DND-41 (cell line): Measurements from ENCODE around the gene UBE3B.

Experiments
- ATAC-seq: fragments of 200-7000 bp; cut with Tn5 transposase; 3 replicates; pipeline ENCODE4 v1.9.1; 2021; ENCODE audit warnings: low read depth; ENCODE audit not compliant: insufficient read depth
- DNase-seq: peaks from one replicate; pipeline ENCODE4 v3.0.0-alpha.2; 2020
- H2AFZ ChIP-seq: 2 replicates; pipeline ENCODE4 v1.6.0; 2012; ENCODE audit warnings: low read depth, low read length
- H3K27ac ChIP-seq: 2 replicates; pipeline ENCODE4 v1.5.1; 2012; ENCODE audit warnings: low read length, inconsistent platforms
- H3K27me3 ChIP-seq: fragments of 200-600 bp; sonication (generic); 2 replicates; pipeline ENCODE4 v1.6.0; 2012; ENCODE audit warnings: low read length, mild to moderate bottlenecking, inconsistent platforms; ENCODE audit not compliant: insufficient read depth, poor library complexity
- H3K36me3 ChIP-seq: 2 replicates; pipeline ENCODE4 v1.5.1; 2012; ENCODE audit warnings: low read length, inconsistent platforms; ENCODE audit not compliant: insufficient read depth
- H3K4me1 ChIP-seq: 2 replicates; pipeline ENCODE4 v1.5.1; 2012; ENCODE audit warnings: mild to moderate bottlenecking, low read length; ENCODE audit not compliant: insufficient read depth
- H3K4me2 ChIP-seq: 2 replicates; pipeline ENCODE4 v1.6.0; 2012; ENCODE audit warnings: mild to moderate bottlenecking, moderate library complexity, low read length, inconsistent platforms; ENCODE audit not compliant: insufficient read depth
- H3K4me3 ChIP-seq, 2 experiments: fragments of 200-600 bp in 1 of 2; shearing (Covaris generic) in 1 of 2; 2 replicates each; pipeline ENCODE4 v1.5.1; 2012 to 2016; ENCODE audit warnings: inconsistent platforms in 2 of 2, low read length in 2 of 2, mild to moderate bottlenecking in 2 of 2, low read depth in 1 of 2, moderate library complexity in 1 of 2
- H3K79me2 ChIP-seq: 2 replicates; pipeline ENCODE4 v1.6.0; 2012; ENCODE audit warnings: low read length, inconsistent platforms; ENCODE audit not compliant: insufficient read depth
- H3K9ac ChIP-seq: 2 replicates; pipeline ENCODE4 v1.6.0; 2012; ENCODE audit warnings: low read depth, mild to moderate bottlenecking, inconsistent platforms, low read length, moderate library complexity
- H3K9me3 ChIP-seq: 2 replicates; pipeline ENCODE4 v1.5.1; 2012; ENCODE audit warnings: low read length, moderate library complexity, mild to moderate bottlenecking, inconsistent platforms; ENCODE audit not compliant: insufficient read depth, severe bottlenecking
- H4K20me1 ChIP-seq: 2 replicates; pipeline ENCODE4 v1.6.0; 2012; ENCODE audit warnings: low read length; ENCODE audit not compliant: insufficient read depth
- EZH2 ChIP-seq: IDR thresholded peaks from 3 replicates; pipeline ENCODE4 v1.6.1; 2012; ENCODE audit warnings: borderline replicate concordance, low read depth, mild to moderate bottlenecking, moderate library complexity, low read length, inconsistent platforms; ENCODE audit not compliant: severe bottlenecking
- TF ChIP-seq, protein P1 (sequence below): IDR thresholded peaks from 2 replicates; pipeline ENCODE4 v1.5.1; 2012; ENCODE audit warnings: borderline replicate concordance, low read length, moderate library complexity, mild to moderate bottlenecking; ENCODE audit not compliant: poor library complexity, severe bottlenecking; ENCODE audit errors: extremely low read depth

Gene UBE3B

DNA sequence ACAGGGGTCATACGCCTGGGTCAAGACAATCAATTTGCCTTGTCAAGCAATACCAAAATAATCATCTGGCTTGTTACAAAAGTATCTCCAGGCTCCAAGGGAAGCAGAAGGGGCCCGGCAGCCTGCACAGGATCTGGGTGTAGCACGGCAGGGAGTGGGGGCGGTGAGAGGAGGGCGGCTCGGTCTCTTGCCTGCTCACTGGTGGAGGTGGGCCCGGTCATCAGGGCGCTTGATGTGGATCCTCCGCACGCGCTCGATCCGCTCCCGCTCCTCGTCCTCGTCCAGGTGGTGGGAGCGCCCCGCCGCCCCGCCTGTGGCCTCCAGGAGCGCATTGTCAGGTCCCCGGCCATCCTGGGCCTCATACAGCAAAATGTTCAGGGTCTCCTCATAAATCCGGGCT is 26.0 kb upstream of the UBE3B start:
- Histone ChIP-seq H4K20me1 (peaks cover 14% of the 10 kb centered on the region), H3K4me1 (no peaks in the 10 kb centered on the region), H2AFZ (no peak overlapping the region), H3K27ac (no peak overlapping the region), H3K9me3 (no peaks in the 10 kb centered on the region), H3K4me3 (no peak overlapping the region), H3K79me2 (no peaks in the 10 kb centered on the region), H3K36me3 (peaks cover 88% of the 10 kb centered on the region), H3K9ac (no peak overlapping the region), H3K27me3 (no peaks in the 10 kb centered on the region), H3K4me2 (no peak overlapping the region)
- TF ChIP-seq, protein P1, sequence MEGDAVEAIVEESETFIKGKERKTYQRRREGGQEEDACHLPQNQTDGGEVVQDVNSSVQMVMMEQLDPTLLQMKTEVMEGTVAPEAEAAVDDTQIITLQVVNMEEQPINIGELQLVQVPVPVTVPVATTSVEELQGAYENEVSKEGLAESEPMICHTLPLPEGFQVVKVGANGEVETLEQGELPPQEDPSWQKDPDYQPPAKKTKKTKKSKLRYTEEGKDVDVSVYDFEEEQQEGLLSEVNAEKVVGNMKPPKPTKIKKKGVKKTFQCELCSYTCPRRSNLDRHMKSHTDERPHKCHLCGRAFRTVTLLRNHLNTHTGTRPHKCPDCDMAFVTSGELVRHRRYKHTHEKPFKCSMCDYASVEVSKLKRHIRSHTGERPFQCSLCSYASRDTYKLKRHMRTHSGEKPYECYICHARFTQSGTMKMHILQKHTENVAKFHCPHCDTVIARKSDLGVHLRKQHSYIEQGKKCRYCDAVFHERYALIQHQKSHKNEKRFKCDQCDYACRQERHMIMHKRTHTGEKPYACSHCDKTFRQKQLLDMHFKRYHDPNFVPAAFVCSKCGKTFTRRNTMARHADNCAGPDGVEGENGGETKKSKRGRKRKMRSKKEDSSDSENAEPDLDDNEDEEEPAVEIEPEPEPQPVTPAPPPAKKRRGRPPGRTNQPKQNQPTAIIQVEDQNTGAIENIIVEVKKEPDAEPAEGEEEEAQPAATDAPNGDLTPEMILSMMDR = no peak
- TF ChIP-seq EZH2 = no peak
- DNase-seq (no peak), ATAC-seq (no peak)

DNA sequence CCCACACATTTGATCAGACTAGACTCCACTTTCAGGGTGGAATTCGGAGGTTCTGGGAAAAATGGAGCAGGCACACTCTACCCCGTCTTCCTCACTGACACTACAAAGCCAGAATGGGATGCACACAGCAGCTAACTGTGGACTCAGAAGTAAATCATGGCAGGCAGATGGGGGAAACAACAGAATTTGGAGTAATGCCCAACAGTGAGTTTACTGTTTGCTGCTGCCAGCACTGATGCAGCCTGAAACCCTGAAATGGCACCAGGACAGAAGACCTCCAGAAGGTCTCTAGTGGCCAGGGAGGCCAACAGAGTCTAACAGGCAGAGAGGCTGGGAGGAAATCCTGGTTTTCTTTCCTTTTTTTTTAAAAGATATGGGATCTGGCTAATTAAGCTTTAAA is 24.9 kb upstream of the UBE3B start:
- no peaks in the 10 kb centered on the region for H3K79me2 ChIP-seq
- H4K20me1 ChIP-seq = peaks cover 9% of the 10 kb centered on the region; the same call in 1 of the 2 replicates
- peaks cover 90% of the 10 kb centered on the region for H3K36me3 ChIP-seq
- DNase-seq (no peak), ATAC-seq (no peak)
- H3K27me3 ChIP-seq = no peaks in the 10 kb centered on the region
- H3K9ac ChIP-seq = no peak overlapping the region
- no peak overlapping the region for H3K4me3 ChIP-seq
- no peak overlapping the region for H3K4me2 ChIP-seq
- no peak overlapping the region for H2AFZ ChIP-seq
- no peaks in the 10 kb centered on the region for H3K9me3 ChIP-seq
- H3K4me1 ChIP-seq = no peaks in the 10 kb centered on the region
- no peak for TF ChIP-seq EZH2
- TF ChIP-seq, protein P1 = no peak
- no peak overlapping the region for H3K27ac ChIP-seq

DNA sequence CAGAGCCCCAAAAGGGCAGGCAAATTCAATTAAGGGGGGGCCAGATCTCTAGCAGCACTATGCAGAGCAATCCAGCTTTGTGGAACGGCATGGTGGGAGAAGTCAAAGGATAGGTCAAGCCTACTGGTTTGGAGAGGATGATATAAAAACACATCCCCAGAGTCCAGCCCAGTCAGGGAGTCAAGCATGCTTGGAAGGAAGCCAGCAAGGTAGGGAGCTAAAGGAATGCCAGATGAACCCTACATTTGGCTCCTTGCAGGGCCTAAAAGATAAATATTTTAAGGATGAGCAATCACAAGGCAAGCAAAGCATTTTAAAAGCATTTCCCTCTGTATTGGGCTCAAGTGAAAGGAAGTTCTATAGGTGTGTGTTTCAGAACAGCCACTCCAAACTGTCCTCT is 21.7 kb upstream of the UBE3B start:
- TF ChIP-seq, protein P1 = no peak
- no peak for TF ChIP-seq EZH2
- H3K9me3 ChIP-seq = no peaks in the 10 kb centered on the region
- H3K9ac ChIP-seq = no peak overlapping the region
- H4K20me1 ChIP-seq = peaks cover 22% of the 10 kb centered on the region; the same call in 1 of the 2 replicates
- peaks cover 3% of the 10 kb centered on the region; the same call in 1 of the 2 replicates for H3K79me2 ChIP-seq
- ATAC-seq = no peak
- H3K27me3 ChIP-seq = no peaks in the 10 kb centered on the region
- no peak overlapping the region for H3K4me2 ChIP-seq
- H3K27ac ChIP-seq = no peak overlapping the region
- no peak for DNase-seq
- peaks cover 88% of the 10 kb centered on the region for H3K36me3 ChIP-seq
- no peak overlapping the region for H2AFZ ChIP-seq
- no peak overlapping the region for H3K4me3 ChIP-seq
- H3K4me1 ChIP-seq = no peaks in the 10 kb centered on the region

DNA sequence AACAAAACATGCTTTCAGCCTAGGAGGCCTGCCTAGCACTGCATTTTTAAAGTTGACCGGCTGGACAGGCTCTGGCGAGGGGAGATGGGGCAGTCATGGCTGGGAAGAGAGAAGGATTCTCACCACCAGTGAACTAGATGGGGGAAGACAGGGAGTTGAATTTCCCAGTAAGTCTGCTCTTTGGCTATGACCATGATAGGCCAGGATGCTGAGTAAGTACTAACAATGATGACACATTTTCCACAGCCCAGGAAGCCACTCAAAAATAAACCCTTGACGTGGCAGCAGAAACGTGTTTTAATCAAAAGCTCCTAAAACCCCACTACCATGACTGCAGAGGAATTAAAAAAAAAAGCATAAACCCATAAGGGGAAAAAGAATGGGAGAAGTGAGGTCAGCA is 19.3 kb upstream of the UBE3B start:
- no peak for TF ChIP-seq EZH2
- TF ChIP-seq, protein P1 = no peak
- Histone ChIP-seq H3K27me3 (no peaks in the 10 kb centered on the region), H3K4me2 (no peak overlapping the region), H3K9me3 (no peaks in the 10 kb centered on the region), H3K4me1 (no peaks in the 10 kb centered on the region), H3K4me3 (no peak overlapping the region), H3K79me2 (peaks cover 26% of the 10 kb centered on the region), H3K9ac (no peak overlapping the region), H3K36me3 (peaks cover 66% of the 10 kb centered on the region), H4K20me1 (peaks cover 38% of the 10 kb centered on the region; the same call in 1 of the 2 replicates), H2AFZ (no peak overlapping the region), H3K27ac (no peak overlapping the region)
- no peak for DNase-seq
- ATAC-seq = no peak
